Uterus (tissue), 4 donors: ENCODE measurements around the gene USP34. TPM values are rescaled to one million over a fixed set of nuclear protein-coding genes. Genes with fewer than 3 reads are reported as not detected.

ENCODE experiments used
- DNase-seq, 2 donors: peaks; one replicate each; pipeline ENCODE4 v3.0.0-alpha.2; 2019 to 2020
- H3K27ac ChIP-seq, 2 donors: fragments of 200-600 bp; sonication (generic); 1 replicate in 1 of 2; 2 replicates in 1 of 2; pipeline ENCODE4 v1.5.1; 2016 to 2018
- H3K27me3 ChIP-seq, 2 donors: fragments of 200-600 bp; sonication (generic); one replicate each; pipeline ENCODE4 v1.5.1; 2018 to 2019; ENCODE audit warnings: control low read depth in 1 of 2
- H3K36me3 ChIP-seq, 2 donors: fragments of 200-600 bp; sonication (generic); one replicate each; pipeline ENCODE4 v1.5.1; 2019; ENCODE audit warnings: control low read depth in 1 of 2
- H3K4me1 ChIP-seq, 2 donors: fragments of 200-600 bp; sonication (generic); one replicate each; pipeline ENCODE4 v1.5.1; 2018 to 2019; ENCODE audit warnings: control low read depth in 1 of 2
- H3K4me3 ChIP-seq, 2 donors: fragments of 200-600 bp; sonication (generic); 1 replicate in 1 of 2; 2 replicates in 1 of 2; pipeline ENCODE4 v1.5.1; 2018 to 2019; ENCODE audit warnings: mild to moderate bottlenecking in 1 of 2
- H3K9me3 ChIP-seq, 2 donors: fragments of 200-600 bp; sonication (generic); one replicate each; pipeline ENCODE4 v1.5.1; 2019; ENCODE audit warnings: control low read depth in 1 of 2
- POLR2A ChIP-seq, 2 donors: fragments of 450-650 bp; IDR thresholded peaks; one replicate each; pipeline ENCODE4 v1.6.1; 2016; ENCODE audit warnings: antibody characterized with exemption in 2 of 2, mild to moderate bottlenecking in 1 of 2, moderate library complexity in 1 of 2
- intact Hi-C: fragments of 100-400 bp; cut with DNase I; formaldehyde crosslinking; loops from one replicate; pipeline ENCODE4 v1.15.1; 2023; ENCODE audit warnings: low total_unique reads
- total RNA-seq, 4 donors: library from RNA; depleted of rRNA in 3 of 4; stranded (reverse); fragments of >200 nt in 3 of 4; gene quantifications; one replicate each; pipeline versions ENCODE4 v1.1.0 to v1.2.4, GENCODE V29; 2014 to 2023
- TF ChIP-seq, protein P1 (sequence below), 4 experiments: fragments of 200-600 bp in 2 of 4; fragments of 450-650 bp in 2 of 4; sonication (generic) in 2 of 4; IDR thresholded peaks; one replicate each; pipeline ENCODE4 v1.5.1; 2016 to 2019; ENCODE audit warnings: antibody characterized with exemption in 4 of 4, mild to moderate bottlenecking in 2 of 4, moderate library complexity in 1 of 4
- donor health status: DM: yes; HTN: yes; CAD: no.

USP34 gene
- total RNA-seq, 4 donors from 2014 or later: 93.8 to 246 (median 184) TPM

DNA sequence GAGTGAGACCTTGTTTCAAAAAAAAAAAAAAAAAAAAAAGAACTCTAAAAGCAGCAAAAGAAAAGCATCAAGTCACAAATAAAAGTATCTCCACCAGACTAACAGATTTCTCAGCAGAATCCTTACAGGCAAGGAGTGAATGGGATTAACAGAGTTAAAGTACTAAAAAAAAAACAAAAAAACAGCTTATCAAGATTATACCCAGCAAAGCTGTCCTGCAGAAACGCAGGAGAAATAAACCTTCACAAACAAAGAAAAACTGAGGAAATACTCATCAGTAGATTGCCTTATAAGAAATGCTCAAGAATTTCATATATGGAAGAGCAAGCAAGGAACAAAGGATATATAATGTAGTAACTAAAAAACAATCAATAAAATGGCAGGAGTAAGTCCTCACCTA lies 35.6 kb downstream of the USP34 start:
- no peak overlapping the region for H3K4me3 ChIP-seq
- intact Hi-C loops: no loop called here
- no peaks in the 10 kb centered on the region for H3K9me3 ChIP-seq
- H3K27me3 ChIP-seq: no peaks in the 10 kb centered on the region
- DNase-seq: no peak
- peaks cover 0 to 5% of the 10 kb centered on the region in 2 donors for H3K4me1 ChIP-seq
- no peaks in the 10 kb centered on the region for H3K36me3 ChIP-seq
- no peak overlapping the region for H3K27ac ChIP-seq
- TF ChIP-seq, protein P1, sequence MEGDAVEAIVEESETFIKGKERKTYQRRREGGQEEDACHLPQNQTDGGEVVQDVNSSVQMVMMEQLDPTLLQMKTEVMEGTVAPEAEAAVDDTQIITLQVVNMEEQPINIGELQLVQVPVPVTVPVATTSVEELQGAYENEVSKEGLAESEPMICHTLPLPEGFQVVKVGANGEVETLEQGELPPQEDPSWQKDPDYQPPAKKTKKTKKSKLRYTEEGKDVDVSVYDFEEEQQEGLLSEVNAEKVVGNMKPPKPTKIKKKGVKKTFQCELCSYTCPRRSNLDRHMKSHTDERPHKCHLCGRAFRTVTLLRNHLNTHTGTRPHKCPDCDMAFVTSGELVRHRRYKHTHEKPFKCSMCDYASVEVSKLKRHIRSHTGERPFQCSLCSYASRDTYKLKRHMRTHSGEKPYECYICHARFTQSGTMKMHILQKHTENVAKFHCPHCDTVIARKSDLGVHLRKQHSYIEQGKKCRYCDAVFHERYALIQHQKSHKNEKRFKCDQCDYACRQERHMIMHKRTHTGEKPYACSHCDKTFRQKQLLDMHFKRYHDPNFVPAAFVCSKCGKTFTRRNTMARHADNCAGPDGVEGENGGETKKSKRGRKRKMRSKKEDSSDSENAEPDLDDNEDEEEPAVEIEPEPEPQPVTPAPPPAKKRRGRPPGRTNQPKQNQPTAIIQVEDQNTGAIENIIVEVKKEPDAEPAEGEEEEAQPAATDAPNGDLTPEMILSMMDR (IDR thresholded peaks at IDR 0.05): no peak
- TF ChIP-seq POLR2A (IDR thresholded peaks at IDR 0.05): no peak

DNA sequence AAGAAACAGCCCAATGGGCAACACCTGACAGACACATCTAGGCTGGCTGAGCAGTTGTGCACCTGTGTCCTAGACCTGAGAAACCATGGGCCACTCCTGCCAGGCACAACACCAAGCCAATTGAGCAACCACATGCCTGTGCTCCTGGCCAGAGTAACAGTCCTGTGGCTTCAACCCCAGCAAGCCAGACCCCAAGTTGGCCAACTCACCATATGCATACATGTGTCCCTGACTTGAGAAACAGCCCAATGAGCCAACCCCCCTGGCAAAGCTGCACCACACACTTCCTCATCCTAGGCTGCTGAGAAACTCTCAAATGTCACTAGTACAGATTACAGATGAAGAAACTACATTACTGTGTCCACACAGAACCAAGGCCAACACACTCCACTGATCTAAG lies 36.6 kb downstream of the USP34 start:
- H3K27ac ChIP-seq: no peak overlapping the region
- intact Hi-C loops: no loop called here
- no peaks in the 10 kb centered on the region for H3K36me3 ChIP-seq
- no peak for DNase-seq
- no peak overlapping the region for H3K4me3 ChIP-seq
- H3K27me3 ChIP-seq: no peaks in the 10 kb centered on the region
- no peaks in the 10 kb centered on the region for H3K9me3 ChIP-seq
- TF ChIP-seq, protein P1 (IDR thresholded peaks at IDR 0.05): no peak
- no peak for TF ChIP-seq POLR2A (IDR thresholded peaks at IDR 0.05)
- H3K4me1 ChIP-seq: peaks cover 0 to 5% of the 10 kb centered on the region in 2 donors

DNA sequence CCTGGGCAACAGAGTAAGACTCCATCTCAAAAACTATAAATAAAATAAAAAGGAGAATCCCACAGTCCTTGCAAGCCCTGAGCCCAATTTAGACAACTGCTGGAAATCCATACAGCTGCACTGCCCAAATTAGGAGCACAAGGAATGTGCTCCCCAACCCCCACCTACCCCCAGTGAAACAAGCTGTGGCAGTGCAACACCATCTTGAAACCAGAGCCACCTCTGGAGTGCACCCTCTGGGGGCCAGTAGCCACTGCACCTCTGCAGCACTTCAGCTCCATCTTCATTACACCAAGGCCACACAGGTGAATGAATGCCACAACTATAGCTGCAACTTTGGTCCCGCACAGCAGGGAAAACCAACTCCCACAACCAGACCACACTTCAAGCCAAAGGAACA lies 37.3 kb downstream of the USP34 start:
- Histone ChIP-seq H3K27me3 (no peaks in the 10 kb centered on the region), H3K36me3 (no peaks in the 10 kb centered on the region), H3K27ac (no peak overlapping the region), H3K4me1 (peaks cover 0 to 5% of the 10 kb centered on the region in 2 donors), H3K9me3 (no peaks in the 10 kb centered on the region), H3K4me3 (no peak overlapping the region)
- intact Hi-C loops: no loop called here
- no peak for TF ChIP-seq POLR2A (IDR thresholded peaks at IDR 0.05)
- TF ChIP-seq, protein P1 (IDR thresholded peaks at IDR 0.05): no peak
- no peak for DNase-seq

DNA sequence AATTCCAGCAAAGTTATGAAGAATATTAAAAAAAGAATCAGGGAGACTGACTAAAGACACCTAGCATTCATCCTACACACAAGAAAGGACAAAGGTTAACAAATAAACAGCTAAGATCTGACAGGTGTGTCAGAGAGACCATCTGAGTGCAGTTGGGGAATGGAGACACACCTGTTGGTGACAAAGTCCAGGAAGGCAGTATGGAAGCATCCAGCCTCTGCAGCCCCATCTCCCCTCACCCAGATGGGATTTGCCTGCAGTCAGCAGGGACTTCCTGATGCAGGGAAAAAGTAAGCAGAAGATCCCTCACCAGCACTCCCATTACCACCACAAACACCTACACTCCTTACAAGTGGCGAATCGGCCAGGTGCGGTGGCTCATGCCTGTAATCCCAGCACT lies 37.9 kb downstream of the USP34 start:
- Histone ChIP-seq H3K27me3 (no peaks in the 10 kb centered on the region), H3K4me3 (no peak overlapping the region), H3K36me3 (no peaks in the 10 kb centered on the region), H3K9me3 (no peaks in the 10 kb centered on the region), H3K4me1 (peaks cover 0 to 5% of the 10 kb centered on the region in 2 donors), H3K27ac (no peak overlapping the region)
- TF ChIP-seq, protein P1 (IDR thresholded peaks at IDR 0.05): no peak
- no peak for TF ChIP-seq POLR2A (IDR thresholded peaks at IDR 0.05)
- DNase-seq: no peak
- intact Hi-C loops: no loop called here

DNA sequence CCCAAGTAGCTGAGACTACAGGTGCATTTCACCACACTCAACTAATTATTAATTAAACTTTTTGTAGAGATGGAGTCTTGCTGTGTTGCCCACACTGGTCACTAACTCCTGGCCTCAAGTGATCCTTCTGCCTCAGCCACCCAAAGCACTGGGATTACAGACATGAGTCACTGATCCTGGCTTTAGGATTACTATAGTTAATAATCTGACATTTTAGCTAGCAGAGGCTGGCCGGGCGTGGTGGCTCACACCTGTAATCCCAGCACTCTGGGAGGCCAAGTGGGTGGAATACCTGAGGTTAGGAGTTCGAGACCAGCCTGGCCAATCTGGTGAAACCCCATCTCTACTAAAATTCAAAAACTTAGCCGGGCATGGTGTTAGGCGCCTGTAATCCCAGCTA lies 39.5 kb downstream of the USP34 start:
- intact Hi-C loops: no loop called here
- no peak for DNase-seq

More for the DNA sequence above, 39.5 kb downstream of the USP34 start:
- Histone ChIP-seq H3K36me3 (no peaks in the 10 kb centered on the region), H3K4me3 (no peak overlapping the region), H3K4me1 (peaks cover 0 to 5% of the 10 kb centered on the region in 2 donors), H3K9me3 (no peaks in the 10 kb centered on the region), H3K27ac (no peak overlapping the region), H3K27me3 (no peaks in the 10 kb centered on the region)
- TF ChIP-seq POLR2A (IDR thresholded peaks at IDR 0.05): no peak
- TF ChIP-seq, protein P1 (IDR thresholded peaks at IDR 0.05): no peak
